Body of pancreas (tissue), 4 donors: ENCODE results near the gene PLA2G15.

Source experiments
- CTCF ChIP-seq, 7 experiments: fragments of 450-650 bp in 4 of 7; fragments of 200-600 bp in 3 of 7; sonication (generic) in 3 of 7; IDR thresholded peaks; one replicate each; pipeline ENCODE4 v1.5.1; 2016 to 2019; ENCODE audit warnings: antibody characterized with exemption in 7 of 7
- POLR2A ChIP-seq, 3 donors: fragments of 450-650 bp; IDR thresholded peaks; one replicate each; pipeline ENCODE4 v1.6.1; 2016; ENCODE audit warnings: antibody characterized with exemption in 3 of 3, mild to moderate bottlenecking in 2 of 3

GRCh38 chr16:68202091-68202519 lies 43.1 kb upstream of the PLA2G15 start:
- no peak for TF ChIP-seq CTCF (IDR thresholded peaks at IDR 0.05)
- no peak for TF ChIP-seq POLR2A (IDR thresholded peaks at IDR 0.05)
